Mucosa of descending colon (tissue), 3 donors: ENCODE measurements around the gene PRRT2. TPM values are rescaled to one million over a fixed set of nuclear protein-coding genes. Genes with fewer than 3 reads are reported as not detected.

Experiments
- ATAC-seq: fragments of 200-7000 bp; cut with Tn5 transposase; one replicate; pipeline ENCODE4 v1.9.1; 2020; ENCODE audit warnings: mild to moderate bottlenecking, moderate library complexity
- DNase-seq, 3 donors: peaks; one replicate each; pipeline ENCODE4 v3.0.0-alpha.2; 2020
- H3K36me3 ChIP-seq: fragments of 200-600 bp; one replicate; pipeline ENCODE4 v1.8.0; 2021; ENCODE audit warnings: low read depth, mild to moderate bottlenecking
- H3K4me1 ChIP-seq: fragments of 200-600 bp; one replicate; pipeline ENCODE4 v1.8.0; 2021; ENCODE audit warnings: low read depth, mild to moderate bottlenecking
- H3K4me3 ChIP-seq: fragments of 200-600 bp; one replicate; pipeline ENCODE4 v1.8.0; 2021; ENCODE audit warnings: mild to moderate bottlenecking
- H3K9me3 ChIP-seq: fragments of 200-600 bp; one replicate; pipeline ENCODE4 v1.8.0; 2021; ENCODE audit warnings: mild to moderate bottlenecking
- CTCF ChIP-seq: fragments of 200-600 bp; IDR thresholded peaks from one replicate; pipeline ENCODE4 v1.8.0; 2022; ENCODE audit warnings: antibody characterized with exemption, mild to moderate bottlenecking
- intact Hi-C, 2 donors: fragments of 100-400 bp; cut with DNase I in 1 of 2; cut with micrococcal nuclease in 1 of 2; formaldehyde crosslinking; loops; one replicate each; pipeline versions ENCODE4 v1.11.0 to v1.11.1; 2022; cut with DNase I, micrococcal nuclease
- total RNA-seq, 3 donors: library from RNA; stranded (reverse); fragmentation: NEBNext Ultra II Directional in 2 of 3; extraction: Animal tissue kit (Norgen Biotek cat#: 25700) in 2 of 3; gene quantifications; one replicate each; pipeline versions ENCODE4 v1.2.1 to v1.2.4, GENCODE V29; 2021 to 2023
- donor health status: DM: no; HTN: no; CAD: no; lungs with moderate emphysema.
- donor health status: DM: no; HTN: no; CAD: no.
- donor health status: DM: no; HTN: yes; CAD: no.

PRRT2 gene
- total RNA-seq, 3 donors from 2014 or later = 0.81 to 15.2 (median 0.94) TPM

DNA sequence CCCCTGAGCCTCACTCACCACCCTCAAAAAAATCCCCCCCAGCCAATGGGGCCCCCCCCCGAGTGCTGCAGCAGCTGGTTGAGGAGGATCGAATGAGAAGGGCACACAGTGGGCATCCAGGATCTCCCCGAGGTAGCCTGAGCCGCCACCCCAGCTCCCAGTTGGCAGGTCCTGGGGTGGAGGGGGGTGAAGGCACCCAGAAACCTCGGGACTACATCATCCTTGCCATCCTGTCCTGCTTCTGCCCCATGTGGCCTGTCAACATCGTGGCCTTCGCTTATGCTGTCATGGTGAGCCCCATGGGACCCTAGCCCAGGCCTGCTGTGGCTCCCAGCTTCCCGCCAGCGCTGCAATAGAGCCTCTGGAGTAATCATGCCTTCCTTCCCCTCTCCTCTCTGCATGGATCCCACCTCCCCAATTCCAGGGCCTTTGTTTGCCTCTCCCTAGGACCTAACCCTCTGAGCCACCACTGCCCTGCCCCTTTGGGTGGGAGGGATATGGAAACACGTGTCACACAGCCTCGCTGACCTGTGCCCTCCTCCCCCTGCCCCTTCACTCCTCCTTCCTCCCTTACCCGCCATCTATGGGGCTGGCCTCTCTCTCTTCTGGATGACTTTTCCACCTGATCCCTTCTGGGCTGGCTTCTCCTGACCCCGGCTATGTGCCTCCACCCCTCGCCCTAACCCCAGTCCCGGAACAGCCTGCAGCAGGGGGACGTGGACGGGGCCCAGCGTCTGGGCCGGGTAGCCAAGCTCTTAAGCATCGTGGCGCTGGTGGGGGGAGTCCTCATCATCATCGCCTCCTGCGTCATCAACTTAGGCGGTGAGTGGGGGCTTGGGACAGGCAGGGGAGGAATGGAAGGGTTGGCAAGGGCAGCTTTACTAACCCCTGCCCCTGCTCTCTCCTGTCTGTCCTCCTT, 1.9 kb downstream of the PRRT2 start:
- Histone ChIP-seq H3K36me3 (no peaks in the 10 kb centered on the region), H3K9me3 (no peaks in the 10 kb centered on the region), H3K4me1 (peaks cover 71% of the 10 kb centered on the region), H3K4me3 (no peak overlapping the region)
- peak in 2 of 3 donors; percentile 44 to 64 for DNase-seq
- no peak for ATAC-seq
- intact Hi-C loops = no loop called here
- no peak for TF ChIP-seq CTCF

GRCh38 chr16:29814592-29814991, 2.6 kb downstream of the PRRT2 start:
- H3K4me1 ChIP-seq = peaks cover 69% of the 10 kb centered on the region

DNA sequence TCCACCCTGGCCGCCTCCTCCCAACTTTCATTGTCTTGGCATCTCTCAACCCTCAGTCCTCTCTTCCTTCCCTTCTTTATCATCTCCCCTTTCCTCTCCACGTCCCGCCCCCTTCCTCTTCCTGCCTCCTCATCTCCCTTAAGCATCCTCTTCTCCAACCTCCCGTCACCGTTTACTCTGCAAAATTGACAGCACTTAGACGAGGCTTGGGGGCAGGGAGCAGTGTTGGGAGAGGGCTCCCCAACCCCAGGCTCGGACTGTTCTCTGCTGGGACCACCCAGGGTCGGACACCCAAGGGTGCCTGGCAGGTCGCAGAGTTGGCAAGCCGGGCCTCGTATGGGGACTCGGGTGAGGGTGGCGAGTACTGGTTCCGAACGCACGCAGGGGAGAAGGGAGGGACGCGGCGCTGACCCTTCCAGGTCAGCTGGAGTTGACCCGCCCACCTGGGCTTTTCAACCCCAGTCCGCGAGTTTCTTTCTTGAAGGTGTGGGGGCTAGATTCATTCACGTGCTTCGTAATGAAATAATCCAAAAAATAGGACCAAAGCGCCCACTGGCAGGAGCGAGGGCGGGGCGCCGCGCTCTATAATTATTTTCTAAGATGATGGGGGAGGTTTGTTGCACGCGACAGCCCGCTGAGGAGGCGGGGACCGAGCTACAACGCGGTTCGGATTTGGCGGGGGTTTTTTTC, 3.2 kb downstream of the PRRT2 start:
- no peak for ATAC-seq
- TF ChIP-seq CTCF = no peak
- intact Hi-C loops = no loop called here
- H3K4me3 ChIP-seq = no peak overlapping the region
- H3K9me3 ChIP-seq = no peaks in the 10 kb centered on the region
- H3K36me3 ChIP-seq = no peaks in the 10 kb centered on the region
- peak; percentile 62 to 78 (median 68) for DNase-seq
- peaks cover 69% of the 10 kb centered on the region for H3K4me1 ChIP-seq

More at GRCh38 chr16:29814592-29814991, 2.6 kb downstream of the PRRT2 start:
- intact Hi-C loops = no loop called here
- DNase-seq = peak in 2 of 3 donors; percentile 40 to 55
- ATAC-seq = no peak
- Histone ChIP-seq H3K36me3 (no peaks in the 10 kb centered on the region), H3K9me3 (no peaks in the 10 kb centered on the region), H3K4me3 (no peak overlapping the region)
- no peak for TF ChIP-seq CTCF

GRCh38 chr16:29815793-29816693, 4.0 kb downstream of the PRRT2 start, which contains the start of gene PAGR1:
TSS of gene PAGR1 (plus strand) at chr16:29816152. CDS start at chr16:29816526, 374 bp downstream.
- DNase-seq (peak; percentile 99), ATAC-seq (peak; percentile 75)
- H3K36me3 ChIP-seq = no peaks in the 10 kb centered on the region
- TF ChIP-seq CTCF = peak; percentile 84
- intact Hi-C loops = no loop called here
- H3K4me1 ChIP-seq = peaks cover 62% of the 10 kb centered on the region
- no peaks in the 10 kb centered on the region for H3K9me3 ChIP-seq
- peak within 1 kb of the TSS; percentile 50 for H3K4me3 ChIP-seq
